WI38 (cell line): ENCODE results near the gene FAM53B.
"Not testable (repeated sequence)": the region's sequence is repeated elsewhere in the genome, so short reads cannot be mapped to it uniquely, and the experiment has no call there.

Experiments
- H3K4me3 ChIP-seq: 2 replicates; pipeline ENCODE4 v1.5.1; 2011; ENCODE audit warnings: low read depth, mild to moderate bottlenecking, control low read depth, low read length
- CTCF ChIP-seq: IDR thresholded peaks from 2 replicates; pipeline ENCODE4 v1.5.1; 2012; ENCODE audit warnings: low read depth, mild to moderate bottlenecking, control low read depth, low read length

The FAM53B gene

GRCh38 chr10:124744102-124745050, at the start of gene FAM53B:
TSS of gene FAM53B (minus strand) at chr10:124744378. CDS start at chr10:124706713, 37,665 bp downstream.
- H3K4me3 ChIP-seq = peak within 1 kb of the TSS; percentile 61
- no peak for TF ChIP-seq CTCF

- no peak overlapping the region for H3K4me3 ChIP-seq
- TF ChIP-seq CTCF = no peak
These were observed 48.8 kb upstream of the FAM53B start for GRCh38 chr10:124792998-124793352.

- peak within 1 kb of the TSS; percentile 91 for H3K4me3 ChIP-seq
- no peak for TF ChIP-seq CTCF
These were observed 47.6 kb upstream of the FAM53B start, which contains the start of gene EEF1AKMT2 for GRCh38 chr10:124791547-124792348. TSS of gene EEF1AKMT2 (minus strand) at chr10:124791887. CDS start at chr10:124791833, 54 bp downstream.

- H3K4me3 ChIP-seq = not testable (repeated sequence)
These were observed 38.7 kb upstream of the FAM53B start for GRCh38 chr10:124782900-124783299.

- no peak for TF ChIP-seq CTCF
- H3K4me3 ChIP-seq = no peak overlapping the region
These were observed 24.6 kb upstream of the FAM53B start for GRCh38 chr10:124768791-124769190.

- no peak overlapping the region for H3K4me3 ChIP-seq
- no peak for TF ChIP-seq CTCF
These were observed 21.1 kb upstream of the FAM53B start for GRCh38 chr10:124765256-124765655.

GRCh38 chr10:124763267-124763666, 19.1 kb upstream of the FAM53B start:
- TF ChIP-seq CTCF = no peak
- no peak overlapping the region for H3K4me3 ChIP-seq
